Globus pallidus (tissue), 1 donor: ENCODE data around the gene TLE3.

ENCODE experiments used
- DNase-seq: peaks from one replicate; pipeline ENCODE4 v3.0.0-alpha.2; 2015; ENCODE audit warnings: low spot score

Gene TLE3

DNA sequence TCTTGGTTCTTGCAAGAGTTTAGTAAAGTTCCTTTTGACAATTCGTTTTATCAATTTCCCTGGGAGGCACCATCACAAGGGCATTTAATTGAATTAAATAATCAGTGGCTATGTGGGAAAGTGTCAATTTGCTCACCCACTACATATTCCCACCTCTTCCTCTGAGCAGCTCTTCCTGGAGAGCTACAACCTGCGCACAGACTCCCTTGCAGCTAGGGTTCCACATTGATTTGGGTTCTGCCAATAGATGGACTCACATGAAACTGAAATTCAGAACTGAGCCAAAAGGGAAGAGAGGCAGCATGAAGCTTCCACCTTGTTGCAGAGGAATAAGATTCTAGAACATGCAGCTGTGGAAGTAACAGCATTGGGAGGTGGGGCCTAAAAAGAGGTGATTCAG, 94.8 kb downstream of the TLE3 start:
- DNase-seq, result no peak

DNA sequence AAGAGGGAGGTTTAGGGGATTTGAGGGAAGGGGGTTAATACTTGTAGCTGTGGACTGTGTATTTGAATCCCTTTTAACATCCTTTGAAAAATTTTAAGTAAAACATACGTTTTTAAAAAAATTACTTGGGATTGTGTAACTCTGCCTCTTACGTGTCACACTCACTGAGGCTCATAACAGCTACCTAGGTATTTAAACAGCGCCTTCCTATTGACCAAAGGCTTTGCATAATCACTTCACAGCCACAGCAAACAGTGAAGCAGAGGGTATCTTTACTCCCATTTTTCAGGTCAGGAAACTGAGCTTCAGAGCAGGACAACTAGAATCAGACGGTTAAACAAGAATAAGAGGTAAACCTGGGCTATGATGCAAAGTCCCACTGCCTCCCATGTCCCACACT, 95.9 kb downstream of the TLE3 start:
- DNase-seq, result no peak

DNA sequence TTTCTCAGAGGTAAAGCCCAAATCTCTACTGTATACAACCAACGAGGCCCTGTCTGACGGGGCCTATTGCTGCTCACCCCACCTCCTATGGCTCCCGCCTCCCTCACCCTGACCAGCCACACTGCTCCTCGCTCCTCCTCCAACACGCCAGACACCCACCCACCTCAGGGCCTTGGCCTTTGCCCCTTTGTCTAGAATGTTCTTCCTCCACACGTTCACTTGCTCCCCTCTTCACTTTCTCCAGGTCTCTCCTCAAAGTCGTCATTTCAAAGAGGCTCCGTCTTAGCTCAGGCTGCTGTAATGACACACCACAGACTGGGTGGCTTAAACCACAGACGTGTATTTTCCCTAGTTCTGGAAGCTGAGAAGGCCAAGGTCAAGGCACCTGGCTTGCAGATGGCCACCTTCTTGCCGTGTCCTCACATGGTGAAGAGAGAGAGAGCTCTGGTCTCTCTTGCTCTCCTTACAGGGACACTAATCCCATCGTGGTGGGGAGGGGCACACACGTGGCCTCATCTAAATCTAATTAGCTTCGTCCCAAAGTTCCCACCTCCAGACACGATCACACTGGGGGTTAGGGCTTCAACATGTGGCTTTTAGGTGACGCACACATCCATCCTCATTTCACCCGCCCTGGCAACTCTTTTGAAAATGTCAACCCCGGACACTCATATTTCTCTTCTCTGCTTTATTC, 98.2 kb downstream of the TLE3 start:
- no peak for DNase-seq

GRCh38 chr15:69998541-69999391, 99.0 kb downstream of the TLE3 start:
- no peak for DNase-seq

- DNase-seq, result peak; percentile 55
Measured at GRCh38 chr15:69997813-69998212, 99.9 kb downstream of the TLE3 start.
